HL-60 (cell line): ENCODE measurements around the gene ZNF254.

Experiments
- DNase-seq, 2 experiments: peaks; one replicate each; pipeline ENCODE4 v3.0.0-alpha.2; 2010 to 2020; ENCODE audit warnings: low read depth in 1 of 2, low spot score in 1 of 2
- H3K27ac ChIP-seq: fragments of 250-450 bp; sonication (Bioruptor Pico); replicated peaks from 2 replicates; pipeline ENCODE4 v1.5.1; 2020; ENCODE audit warnings: mild to moderate bottlenecking, moderate library complexity
- H3K27me3 ChIP-seq: fragments of 250-450 bp; sonication (Bioruptor Pico); 2 replicates; pipeline ENCODE4 v1.5.1; 2021; ENCODE audit warnings: mild to moderate bottlenecking, moderate library complexity; ENCODE audit not compliant: insufficient read depth, poor library complexity, severe bottlenecking
- H3K4me3 ChIP-seq: replicated peaks from 2 replicates; pipeline ENCODE4 v1.5.1; 2011; ENCODE audit warnings: mild to moderate bottlenecking, control low read depth, low read length; ENCODE audit not compliant: insufficient read depth
- CTCF ChIP-seq: IDR thresholded peaks from one replicate; pipeline ENCODE4 v1.5.1; 2011; ENCODE audit warnings: low read length, control low read depth, inconsistent platforms; ENCODE audit not compliant: insufficient read depth
- GABPA ChIP-seq: IDR thresholded peaks from 2 replicates; pipeline ENCODE4 v1.6.1; 2012; ENCODE audit warnings: low read depth
- POLR2AphosphoS5 ChIP-seq: IDR thresholded peaks from 2 replicates; pipeline ENCODE4 v1.6.1; 2012; ENCODE audit warnings: low read depth
- SPI1 ChIP-seq: IDR thresholded peaks from 2 replicates; pipeline ENCODE4 v1.6.1; 2012; ENCODE audit warnings: low read depth, mild to moderate bottlenecking, borderline replicate concordance
- TF ChIP-seq, protein P1 (sequence below): IDR thresholded peaks from 2 replicates; pipeline ENCODE4 v1.6.1; 2012; ENCODE audit warnings: low read depth; ENCODE audit not compliant: insufficient replicate concordance

ZNF254 gene

GRCh38 chr19:24159707-24160106 is 72.7 kb downstream of the ZNF254 start:
- no peak overlapping the region for H3K4me3 ChIP-seq
- no peak for DNase-seq
- H3K27me3 ChIP-seq: no peaks in the 10 kb centered on the region
- H3K27ac ChIP-seq: no peak overlapping the region
- TF ChIP-seq CTCF (no peak), GABPA (no peak), SPI1 (no peak), POLR2AphosphoS5 (no peak)
- TF ChIP-seq, protein P1, sequence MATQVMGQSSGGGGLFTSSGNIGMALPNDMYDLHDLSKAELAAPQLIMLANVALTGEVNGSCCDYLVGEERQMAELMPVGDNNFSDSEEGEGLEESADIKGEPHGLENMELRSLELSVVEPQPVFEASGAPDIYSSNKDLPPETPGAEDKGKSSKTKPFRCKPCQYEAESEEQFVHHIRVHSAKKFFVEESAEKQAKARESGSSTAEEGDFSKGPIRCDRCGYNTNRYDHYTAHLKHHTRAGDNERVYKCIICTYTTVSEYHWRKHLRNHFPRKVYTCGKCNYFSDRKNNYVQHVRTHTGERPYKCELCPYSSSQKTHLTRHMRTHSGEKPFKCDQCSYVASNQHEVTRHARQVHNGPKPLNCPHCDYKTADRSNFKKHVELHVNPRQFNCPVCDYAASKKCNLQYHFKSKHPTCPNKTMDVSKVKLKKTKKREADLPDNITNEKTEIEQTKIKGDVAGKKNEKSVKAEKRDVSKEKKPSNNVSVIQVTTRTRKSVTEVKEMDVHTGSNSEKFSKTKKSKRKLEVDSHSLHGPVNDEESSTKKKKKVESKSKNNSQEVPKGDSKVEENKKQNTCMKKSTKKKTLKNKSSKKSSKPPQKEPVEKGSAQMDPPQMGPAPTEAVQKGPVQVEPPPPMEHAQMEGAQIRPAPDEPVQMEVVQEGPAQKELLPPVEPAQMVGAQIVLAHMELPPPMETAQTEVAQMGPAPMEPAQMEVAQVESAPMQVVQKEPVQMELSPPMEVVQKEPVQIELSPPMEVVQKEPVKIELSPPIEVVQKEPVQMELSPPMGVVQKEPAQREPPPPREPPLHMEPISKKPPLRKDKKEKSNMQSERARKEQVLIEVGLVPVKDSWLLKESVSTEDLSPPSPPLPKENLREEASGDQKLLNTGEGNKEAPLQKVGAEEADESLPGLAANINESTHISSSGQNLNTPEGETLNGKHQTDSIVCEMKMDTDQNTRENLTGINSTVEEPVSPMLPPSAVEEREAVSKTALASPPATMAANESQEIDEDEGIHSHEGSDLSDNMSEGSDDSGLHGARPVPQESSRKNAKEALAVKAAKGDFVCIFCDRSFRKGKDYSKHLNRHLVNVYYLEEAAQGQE: no peak

DNA sequence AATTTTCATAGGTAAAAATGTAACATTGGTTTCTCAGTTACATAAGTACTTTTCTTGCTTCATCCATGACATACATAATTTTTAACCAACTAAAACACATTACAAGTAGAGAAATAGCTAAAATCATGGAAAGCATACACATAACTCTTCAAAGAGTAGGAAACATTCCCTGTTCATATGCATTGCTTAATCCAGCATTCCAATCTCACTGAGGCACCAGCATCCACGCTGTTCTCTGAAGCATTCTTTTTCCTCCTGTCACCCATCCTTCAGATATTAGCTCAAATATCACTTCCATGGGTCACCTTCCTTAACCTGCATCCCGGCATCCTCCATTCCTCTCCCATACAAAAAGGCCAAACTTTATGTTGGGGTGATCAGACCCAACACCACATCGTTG is 79.1 kb downstream of the ZNF254 start:
- no peak overlapping the region for H3K4me3 ChIP-seq
- DNase-seq: no peak
- no peak for TF ChIP-seq POLR2AphosphoS5
- TF ChIP-seq GABPA: no peak
- TF ChIP-seq CTCF: no peak
- TF ChIP-seq SPI1: no peak
- TF ChIP-seq, protein P1: no peak
- H3K27me3 ChIP-seq: no peaks in the 10 kb centered on the region
- no peak overlapping the region for H3K27ac ChIP-seq

GRCh38 chr19:24173882-24174281 is 86.9 kb downstream of the ZNF254 start:
- H3K27me3 ChIP-seq: no peaks in the 10 kb centered on the region
- no peak overlapping the region for H3K4me3 ChIP-seq
- no peak for DNase-seq
- H3K27ac ChIP-seq: no peak overlapping the region
- no peak for TF ChIP-seq POLR2AphosphoS5
- TF ChIP-seq, protein P1: no peak
- no peak for TF ChIP-seq CTCF
- TF ChIP-seq SPI1: no peak
- TF ChIP-seq GABPA: no peak
